Measurements from ENCODE around the gene ZKSCAN7. TPM values are rescaled to one million over a fixed set of nuclear protein-coding genes. Genes with fewer than 3 reads are reported as not detected.

ZKSCAN7 gene
- total and polyA plus RNA-seq, 2 of the 8 experiments (the other 6 are each of a cell fraction or from before 2014, with no cell fraction given): 5.5 to 8.5 TPM

DNA sequence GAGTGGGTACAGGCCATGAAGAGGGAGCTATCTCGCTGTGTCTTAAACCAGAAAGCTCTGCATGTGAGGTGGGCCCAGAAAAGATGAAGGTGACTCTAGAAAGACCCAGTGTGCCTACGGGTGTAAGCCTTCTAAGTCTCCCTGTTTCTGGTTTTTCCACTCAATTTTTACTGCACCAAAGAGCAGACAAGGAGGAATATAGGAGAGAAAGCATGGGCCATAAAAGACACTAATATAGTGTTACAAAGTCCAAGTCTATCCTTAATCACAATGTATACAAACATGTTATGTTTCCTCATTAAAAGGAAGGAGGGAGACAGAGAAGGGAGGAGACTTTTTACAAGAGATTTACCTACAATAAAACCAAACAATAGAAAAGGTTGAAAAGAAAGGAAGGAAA, 24.1 kb upstream of the ZKSCAN7 start:
- H3K4me1 ChIP-seq (replicated peaks in 1 of 4; ENCODE audit: control insufficient read depth in 3 of 4, insufficient read depth in 4 of 4, low read length in 3 of 4): no peaks in the 10 kb centered on the region
- no peaks in the 10 kb centered on the region for H4K20me1 ChIP-seq (replicated peaks in 1 of 2; ENCODE audit: control insufficient read depth in 1 of 2, insufficient read depth in 2 of 2, low read length in 2 of 2)
- ChIA-PET POLR2A (ENCODE audit: partially characterized antibody) (interaction anchor here (0.6 kb wide), 1 partner anchor 302 kb away, joined by 3 read pairs; no protein-coding TSS in a partner anchor), CTCF (ENCODE audit: partially characterized antibody) (interaction anchor here (0.8 kb wide), 1 partner anchor 8 kb away, joined by 5 read pairs; no protein-coding TSS in a partner anchor)
- no peak overlapping the region for H2AFZ ChIP-seq (ENCODE audit: low read length)
- H4K5ac ChIP-seq (ENCODE audit: insufficient read length, low read depth, low read length): no peak overlapping the region
- no peak overlapping the region for H2AK5ac ChIP-seq (ENCODE audit: low read depth, low read length)
- H3K23ac ChIP-seq (ENCODE audit: insufficient read length): no peak overlapping the region
- no peak overlapping the region for H3K4ac ChIP-seq (replicated peaks; ENCODE audit: insufficient read length, low read depth, low read length)
- no peaks in the 10 kb centered on the region for H3K23me2 ChIP-seq (ENCODE audit: low read depth, low read length)
- no peaks in the 10 kb centered on the region for H3K36me3 ChIP-seq (ENCODE audit: control insufficient read depth in 2 of 4, insufficient read depth in 4 of 4, low read length in 3 of 4)
- no peak overlapping the region for H4K91ac ChIP-seq (replicated peaks; ENCODE audit: insufficient read length, low read length)
- no peak overlapping the region for H2BK12ac ChIP-seq (ENCODE audit: low read depth, low read length)
- H3K27ac ChIP-seq (ENCODE audit: low read depth, low read length): no peak overlapping the region
- H4K8ac ChIP-seq (ENCODE audit: extremely low read depth, insufficient read depth, low read length): no peak overlapping the region
- H3K4me3 ChIP-seq (ENCODE audit: extremely low read depth in 1 of 4, insufficient read depth in 2 of 4, low read depth in 3 of 4, low read length in 4 of 4): no peak overlapping the region
- H3K79me1 ChIP-seq (ENCODE audit: low read depth, low read length): no peaks in the 10 kb centered on the region
- no peak overlapping the region for H3K4me2 ChIP-seq (ENCODE audit: insufficient read depth in 1 of 2, low read depth in 2 of 2, low read length in 2 of 2)
- H2BK5ac ChIP-seq (ENCODE audit: low read depth, low read length): no peak overlapping the region
- FAIRE-seq (no peak), DNase-seq (ENCODE audit: low read depth in 1 of 2, low spot score in 2 of 2) (no peak)
- WGBS, 2 experiments (ENCODE audit: extremely low coverage in 1 of 2, insufficient coverage in 1 of 2, insufficient read length in 1 of 2, insufficient replicate concordance in 2 of 2, low coverage in 1 of 2, low lambda C conversion rate in 2 of 2, missing lambda C conversion rate in 1 of 2): 82% methylated on average over 2 of the region's 2 CpGs; no CpG with 5 or more reads in 1 of the 2 experiments
- no peaks in the 10 kb centered on the region for H3K79me2 ChIP-seq (ENCODE audit: control insufficient read depth in 1 of 2, insufficient read depth in 2 of 2, low read length in 2 of 2)
- no peak overlapping the region for H2BK20ac ChIP-seq (ENCODE audit: low read length)
- H3K27me3 ChIP-seq (replicated peaks in 1 of 4; ENCODE audit: control insufficient read depth in 3 of 4, extremely low read depth in 1 of 4, insufficient read depth in 3 of 4, low read length in 3 of 4): peaks cover 0 to 2% (median 0%) of the 10 kb centered on the region in 4 experiments; a peak in 2 of 7 replicates
- H3K56ac ChIP-seq (replicated peaks; ENCODE audit: insufficient read length, low read depth, low read length): no peak overlapping the region
- no peak overlapping the region for H2BK15ac ChIP-seq (ENCODE audit: low read length)
- TF ChIP-seq BRCA1 (IDR thresholded peaks at IDR 0.05; ENCODE audit: low read depth, low read length) (no peak), MAX (IDR thresholded peaks at IDR 0.05) (no peak), NRF1 (IDR thresholded peaks at IDR 0.05; ENCODE audit: low read depth, low read length) (no peak), HDAC2 (IDR thresholded peaks at IDR 0.05; ENCODE audit: borderline replicate concordance in 1 of 2, low read depth in 2 of 2, low read length in 2 of 2) (no peak), SIX5 (IDR thresholded peaks at IDR 0.05; ENCODE audit: low read depth, low read length) (no peak), GABPA (IDR thresholded peaks at IDR 0.05; ENCODE audit: borderline replicate concordance, insufficient read depth, low read length) (no peak)
- peaks cover 0 to 2% of the 10 kb centered on the region in 2 experiments; a peak in 2 of 4 replicates for H3K9me3 ChIP-seq (ENCODE audit: insufficient read depth in 2 of 2, low read depth in 1 of 2, low read length in 1 of 2)
- H2BK120ac ChIP-seq (replicated peaks; ENCODE audit: low read depth, low read length): no peak overlapping the region
- H3K14ac ChIP-seq (ENCODE audit: insufficient read length): no peak overlapping the region
- no peak overlapping the region for H3K9ac ChIP-seq (replicated peaks in 1 of 4; ENCODE audit: extremely low read depth in 1 of 4, low read depth in 3 of 4, low read length in 3 of 4)
- H3K18ac ChIP-seq (ENCODE audit: extremely low read depth, low read length): no peak overlapping the region
